HG03354 (cell line): ENCODE results near the gene MTUS2.

Experiments
- ATAC-seq: cut with Tn5 transposase; IDR thresholded peaks from one replicate; pipeline ENCODE4 v1.9.1; 2021; ENCODE audit warnings: mild to moderate bottlenecking; ENCODE audit not compliant: unreplicated experiment, poor library complexity, severe bottlenecking

The MTUS2 gene

GRCh38 chr13:29270271-29270985 is 450.3 kb downstream of the MTUS2 start:
- no peak for ATAC-seq

DNA sequence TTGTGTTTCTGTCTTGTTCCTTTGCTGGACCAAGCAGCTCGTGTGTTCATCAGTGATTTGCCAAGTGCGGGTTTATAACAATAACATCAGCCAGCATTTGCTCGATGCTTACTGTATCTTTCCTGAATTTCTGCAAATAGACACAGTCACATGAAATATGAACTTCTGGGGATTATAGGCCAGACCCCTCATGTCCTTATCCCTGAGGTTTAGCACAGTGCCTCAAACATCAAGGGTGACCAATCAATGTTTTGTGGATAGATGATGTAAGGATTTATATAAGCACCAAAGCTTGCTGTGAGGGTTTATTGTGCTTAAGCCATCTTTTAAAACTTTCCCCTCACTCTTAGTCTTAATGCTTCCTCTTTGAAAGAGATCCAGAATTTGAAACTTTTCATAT is 451.5 kb downstream of the MTUS2 start:
- no peak for ATAC-seq

DNA sequence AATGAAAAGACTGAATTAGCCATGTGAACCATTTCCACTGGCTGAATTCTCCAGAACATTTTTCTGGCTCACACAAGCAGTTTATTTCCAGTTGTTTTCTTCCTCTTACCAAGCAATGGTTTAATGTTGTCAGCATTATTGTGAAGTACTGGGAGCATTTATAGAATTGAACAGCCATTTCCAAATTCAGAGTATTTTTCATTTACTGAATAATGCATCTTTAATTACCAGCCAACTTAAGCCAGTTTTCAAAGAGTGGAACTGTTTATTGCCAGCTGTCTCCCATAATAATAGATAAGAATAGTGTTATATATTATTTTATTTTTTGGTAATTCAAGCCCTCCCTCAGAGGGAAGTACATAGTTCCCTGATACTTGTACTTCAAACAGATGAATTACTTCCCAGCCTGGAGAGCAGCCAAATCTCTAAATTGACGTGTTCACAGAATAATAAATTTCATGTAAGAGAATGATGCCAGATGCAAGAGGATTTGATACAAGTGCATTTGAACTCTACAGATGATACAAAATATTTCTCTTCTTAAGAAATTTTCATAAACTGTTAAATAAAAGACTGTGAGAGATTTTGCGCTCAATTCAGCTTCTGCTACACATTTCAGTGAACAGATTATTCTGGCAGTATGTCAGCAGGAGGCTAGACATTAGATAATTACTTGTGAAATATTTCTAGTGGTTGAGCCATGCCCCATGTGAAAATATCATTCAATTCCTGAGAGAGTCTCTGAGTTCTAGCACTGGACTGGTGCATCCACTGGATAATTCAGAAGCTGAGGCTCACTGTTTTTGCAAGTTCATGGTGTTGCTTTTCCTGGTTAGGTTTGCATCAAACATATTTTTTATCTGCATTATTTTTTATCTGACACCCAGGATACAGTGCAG is 459.5 kb downstream of the MTUS2 start:
- no peak for ATAC-seq

DNA sequence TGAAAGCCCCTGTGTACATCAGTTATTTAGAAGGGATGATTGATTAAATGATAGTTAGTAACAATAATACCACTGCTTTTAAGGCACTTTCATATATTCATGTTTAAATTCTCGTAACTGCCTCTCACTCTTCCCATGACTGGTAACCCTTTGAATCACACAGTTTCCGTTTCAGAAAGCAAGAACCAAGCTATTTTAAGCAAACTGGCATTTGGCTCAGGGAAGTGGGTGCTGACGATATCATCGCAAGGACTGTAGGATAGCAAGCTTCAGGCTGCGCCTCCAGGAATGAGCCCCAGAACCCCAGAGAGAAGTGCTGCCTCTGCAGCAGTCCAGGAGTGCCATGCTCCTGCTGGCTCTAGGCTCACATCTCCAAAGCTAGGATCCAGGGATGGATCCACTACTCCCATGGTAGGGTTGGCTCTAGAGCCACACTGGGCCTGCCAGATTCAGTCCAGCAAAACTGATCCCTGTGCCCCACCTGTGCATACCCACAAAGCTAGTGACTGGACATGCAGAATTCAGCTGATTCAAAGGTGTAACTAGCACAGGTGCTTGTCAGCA is 461.9 kb downstream of the MTUS2 start:
- ATAC-seq = no peak

DNA sequence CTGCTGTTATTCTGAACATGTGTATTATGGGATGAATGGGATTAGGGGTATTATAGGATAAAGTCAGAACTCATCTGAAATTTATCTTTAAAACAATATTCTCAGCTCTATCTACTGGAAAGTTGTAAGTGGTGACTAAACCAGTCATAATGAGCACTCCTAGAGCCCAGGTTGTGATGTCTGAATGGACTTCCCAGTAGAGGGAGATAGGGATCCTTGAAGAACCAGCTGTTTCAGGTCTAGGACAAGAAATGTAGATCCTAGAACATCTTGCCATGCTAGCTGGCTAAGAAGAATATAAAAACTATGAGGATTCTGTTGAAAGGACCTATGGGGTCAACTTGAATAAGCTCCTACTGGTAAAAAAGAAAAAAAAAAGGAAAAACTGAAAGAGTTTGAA is 464.6 kb downstream of the MTUS2 start:
- ATAC-seq = no peak

DNA sequence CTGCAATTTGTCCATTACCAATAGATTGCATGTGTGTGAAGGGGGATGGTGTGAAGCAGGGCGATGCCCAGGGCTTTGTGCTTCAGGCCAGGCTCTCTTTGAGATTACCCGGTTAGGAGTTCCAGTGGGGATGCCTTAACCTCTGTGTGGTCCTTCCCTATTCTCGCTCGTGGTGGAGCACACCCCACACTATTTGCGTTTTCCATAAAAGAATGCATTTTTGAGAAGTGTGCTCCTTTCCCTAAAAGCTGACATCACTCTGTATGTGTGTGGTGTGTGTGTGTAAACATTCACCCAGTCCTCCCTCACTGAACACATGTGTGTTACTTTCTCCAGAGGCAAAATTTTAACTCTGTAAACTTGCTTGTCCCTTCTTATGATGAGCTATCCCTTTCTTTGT is 467.1 kb downstream of the MTUS2 start:
- no peak for ATAC-seq

DNA sequence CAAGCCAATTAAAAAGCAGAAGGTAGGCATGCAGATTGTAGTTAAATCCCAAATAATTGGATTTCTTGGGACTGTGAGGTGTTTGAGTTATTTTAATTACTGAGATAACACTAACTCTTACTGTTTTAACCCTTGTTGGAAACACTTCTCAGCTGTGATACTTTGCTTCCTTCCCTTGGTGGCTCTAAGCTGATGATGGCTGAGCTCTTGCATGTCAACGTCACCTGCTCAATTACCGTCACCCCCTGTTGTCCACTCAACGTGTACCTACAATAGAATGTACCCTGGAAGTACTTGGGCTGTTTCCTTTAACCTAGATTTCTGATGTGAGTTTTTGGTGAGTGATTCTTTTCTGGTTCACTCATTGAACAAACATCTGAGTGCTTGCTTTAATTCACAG is 471.9 kb downstream of the MTUS2 start:
- ATAC-seq = no peak

- ATAC-seq = no peak
Measured at GRCh38 chr13:29294821-29295220, 474.7 kb downstream of the MTUS2 start.

DNA sequence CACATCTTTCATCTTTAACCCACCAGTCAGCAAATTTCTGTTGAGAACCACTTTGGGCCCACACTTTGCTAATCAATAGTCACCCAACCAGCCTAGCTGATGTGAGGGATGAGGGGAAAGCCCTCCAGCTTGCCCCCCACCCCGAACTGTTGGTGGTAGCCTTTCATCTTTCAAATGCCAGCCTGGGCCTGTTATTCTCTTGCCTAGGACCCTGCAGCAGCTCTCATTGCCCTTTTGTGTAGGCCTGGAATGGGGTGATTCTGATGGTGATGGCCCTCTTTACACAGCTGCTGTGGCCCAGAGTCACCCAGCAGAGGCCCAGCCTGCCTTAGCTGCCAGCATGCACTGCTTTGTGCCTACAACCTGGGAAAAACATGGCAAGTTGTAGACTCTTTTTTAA is 480.9 kb downstream of the MTUS2 start:
- no peak for ATAC-seq

- ATAC-seq = no peak
Measured at GRCh38 chr13:29304148-29304547, 484.0 kb downstream of the MTUS2 start.

DNA sequence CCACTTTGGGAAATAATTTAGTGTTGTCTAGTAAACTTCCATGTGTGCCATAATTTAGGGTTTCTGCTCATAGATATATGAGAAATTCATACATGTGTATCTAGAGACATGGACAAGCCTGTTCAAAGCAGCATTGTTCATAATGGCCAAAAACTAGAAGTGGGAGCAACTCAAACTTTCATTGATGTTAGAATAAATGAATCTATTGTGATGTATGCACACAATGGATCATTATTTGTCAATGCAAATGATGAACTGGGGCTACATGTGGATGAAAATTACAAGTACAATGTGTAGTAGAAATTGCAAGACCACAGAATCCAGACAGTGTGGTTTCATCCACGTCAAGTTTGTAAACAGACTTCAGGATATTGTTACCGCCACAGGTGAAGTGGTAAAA is 490.7 kb downstream of the MTUS2 start:
- no peak for ATAC-seq

DNA sequence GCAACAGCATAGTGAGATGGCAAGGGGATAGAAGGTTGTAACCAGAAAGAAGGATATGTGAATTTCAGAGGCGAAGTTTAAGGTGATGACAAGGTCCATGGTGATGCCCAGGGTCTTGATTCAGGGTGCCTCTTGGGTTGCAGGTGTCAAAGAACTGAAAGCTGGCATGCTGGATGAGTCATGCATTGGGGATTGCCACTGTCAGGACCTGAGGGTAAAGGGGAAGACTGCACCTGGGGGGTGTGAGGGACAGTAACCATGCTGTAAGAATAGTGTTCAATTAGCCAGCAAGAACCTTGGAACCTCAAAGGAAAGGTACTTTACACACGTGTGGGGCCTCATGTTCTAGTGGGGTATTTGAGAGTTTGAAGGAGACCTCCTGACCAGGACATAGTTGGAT is 495.7 kb downstream of the MTUS2 start:
- ATAC-seq = no peak

DNA sequence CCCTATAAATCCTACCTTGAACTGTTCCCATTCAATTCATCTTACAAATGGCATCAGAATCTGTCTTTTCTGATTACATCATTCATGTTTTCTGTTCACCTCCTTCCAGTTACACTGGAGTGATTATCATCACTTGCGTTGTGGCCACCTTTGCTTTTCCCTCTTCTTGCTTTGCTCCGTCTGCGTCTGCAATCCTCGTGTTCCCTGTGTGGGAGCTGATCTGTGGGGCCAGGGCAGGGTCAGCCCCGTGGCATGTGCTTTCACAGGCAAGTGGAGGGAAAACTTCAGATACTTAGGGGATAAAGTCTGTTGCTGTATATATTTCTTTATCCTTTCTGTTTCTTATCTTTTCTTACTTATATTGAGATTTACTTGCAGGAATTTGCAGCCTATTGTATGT is 497.7 kb downstream of the MTUS2 start:
- no peak for ATAC-seq

DNA sequence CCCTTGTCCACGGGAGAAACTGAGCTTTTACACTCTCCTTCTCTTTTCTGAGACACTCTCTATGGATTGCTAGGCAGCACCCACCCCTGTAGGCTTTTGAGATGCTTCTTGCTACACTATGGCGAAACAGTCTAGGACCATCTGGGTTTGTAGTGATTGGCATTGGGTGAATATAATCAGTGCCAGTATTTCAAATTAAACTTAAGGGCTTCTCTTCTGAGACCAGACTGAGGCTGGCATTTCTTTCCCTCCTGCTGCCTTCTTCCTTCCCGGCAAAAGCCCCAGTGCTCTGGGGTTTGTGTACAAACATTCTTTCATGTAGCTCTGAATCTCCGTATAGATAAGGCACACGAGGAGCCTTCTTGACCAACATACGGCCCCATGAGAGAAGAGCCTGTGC is 498.6 kb downstream of the MTUS2 start:
- ATAC-seq = no peak

DNA sequence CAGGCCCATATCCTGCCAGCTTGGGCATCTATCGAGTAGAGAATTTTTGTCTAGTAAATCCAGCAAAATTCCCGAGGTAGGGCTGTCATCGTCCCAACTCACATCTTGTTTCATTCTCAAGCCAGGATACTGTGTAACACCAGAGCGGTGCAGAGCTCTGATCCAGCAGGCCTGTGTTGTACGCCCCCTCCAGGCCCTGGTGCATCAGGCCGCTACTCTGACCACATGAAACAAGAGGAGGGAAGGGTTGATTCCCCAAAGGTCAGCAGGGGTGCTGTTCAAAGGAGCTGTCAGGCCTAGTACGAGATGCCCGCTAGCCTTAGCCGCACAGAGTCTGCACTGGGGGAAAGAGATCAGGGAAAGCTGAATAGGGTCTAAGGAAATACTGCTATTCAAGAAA is 499.3 kb downstream of the MTUS2 start:
- ATAC-seq = no peak

DNA sequence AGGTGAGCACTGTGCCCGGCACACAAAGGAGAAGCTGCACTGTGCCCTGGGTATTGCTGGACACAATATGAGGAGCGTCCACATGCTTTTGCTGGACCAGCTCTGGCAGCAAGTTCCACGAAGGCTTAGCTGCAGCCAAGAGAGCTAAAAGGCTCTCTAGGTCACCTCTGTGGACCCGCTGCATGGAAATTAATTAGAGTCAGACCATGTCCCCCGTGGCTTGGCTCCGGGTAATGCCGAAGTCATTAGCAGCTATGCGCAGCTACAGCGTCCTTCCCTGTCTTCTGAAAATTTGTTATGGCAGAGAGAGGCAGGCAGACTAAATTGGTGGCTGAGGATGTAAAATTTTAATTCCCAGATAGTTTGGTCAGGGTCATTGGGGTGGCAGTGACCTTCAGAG is 503.8 kb downstream of the MTUS2 start:
- ATAC-seq = no peak

GRCh38 chr13:29324601-29325000 is 504.5 kb downstream of the MTUS2 start:
- no peak for ATAC-seq

GRCh38 chr13:29328501-29328900 is 508.4 kb downstream of the MTUS2 start:
- no peak for ATAC-seq

DNA sequence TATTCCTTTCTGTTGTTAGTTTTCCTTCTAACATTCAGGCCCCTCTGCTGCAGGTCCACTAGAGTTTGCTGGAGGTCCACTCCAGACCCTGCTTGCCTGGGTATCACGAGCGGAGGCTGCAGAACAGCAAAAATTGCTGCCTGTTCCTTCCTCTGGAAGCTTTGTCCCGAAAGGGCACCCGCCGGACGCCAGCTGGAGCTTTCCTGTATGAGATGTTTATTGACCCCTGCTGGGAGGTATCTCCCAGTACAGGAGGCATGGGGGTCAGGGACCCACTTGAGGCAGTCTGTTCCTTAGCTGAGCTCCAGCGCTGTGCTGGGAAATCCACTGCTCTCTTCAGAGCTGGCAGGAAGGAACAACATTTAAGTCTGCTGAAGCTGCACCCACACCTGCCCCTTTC is 516.2 kb downstream of the MTUS2 start:
- ATAC-seq = no peak

DNA sequence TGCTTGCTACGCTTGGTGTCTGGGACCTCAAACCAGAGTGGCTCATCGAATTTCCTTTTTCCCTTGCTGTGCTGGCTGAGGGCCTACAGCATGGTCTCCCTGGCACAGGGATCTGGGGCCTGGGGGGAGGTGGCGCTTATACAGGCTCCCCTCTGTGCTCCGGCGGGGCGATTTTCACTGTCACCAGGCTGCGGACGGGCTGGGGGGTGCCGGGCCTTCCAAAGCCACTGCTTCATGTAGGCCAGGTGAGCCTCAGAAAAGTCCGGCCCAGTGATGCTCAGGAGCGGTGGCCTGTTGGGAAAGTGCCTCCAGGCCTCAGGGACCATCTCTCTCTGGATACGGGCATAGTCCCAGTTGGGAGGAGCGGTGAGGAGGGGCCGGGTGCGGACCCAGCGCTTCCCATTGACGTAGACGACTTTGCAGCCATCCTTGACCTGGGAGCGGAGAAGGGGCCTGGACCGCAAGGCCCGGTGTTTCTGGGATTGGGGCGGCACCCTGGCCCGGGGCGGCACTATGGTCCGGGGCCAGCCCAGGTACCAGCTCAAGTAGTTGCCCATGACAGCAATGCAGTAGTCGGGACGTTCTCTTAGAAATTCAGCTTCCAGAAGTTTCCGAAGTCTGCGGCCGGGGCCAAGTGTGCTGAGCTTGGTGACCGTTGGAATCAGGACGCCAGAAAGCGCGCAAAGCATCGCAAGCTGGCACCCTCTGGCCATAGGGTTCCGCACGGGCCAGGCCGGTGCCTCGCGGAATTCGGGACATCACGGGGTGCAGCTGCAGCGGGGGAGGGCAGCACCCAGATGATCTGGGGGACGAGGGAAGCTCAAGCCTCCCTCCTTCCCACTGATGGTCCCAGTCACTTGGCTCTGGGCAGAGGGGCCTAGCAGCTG is 519.5 kb downstream of the MTUS2 start:
- ATAC-seq = no peak
